GM10266 (cell line): Measurements from ENCODE around the gene SYT5.

Source experiments
- DNase-seq: peaks from one replicate; pipeline ENCODE4 v3.0.0; 2012; ENCODE audit errors: extremely low spot score
- TF ChIP-seq, protein P1 (sequence below): IDR thresholded peaks from 2 replicates; pipeline ENCODE4 v1.5.1; 2012; ENCODE audit warnings: mild to moderate bottlenecking, low read depth; ENCODE audit not compliant: control insufficient read depth, insufficient read depth; ENCODE audit errors: missing control alignments

The SYT5 gene

DNA sequence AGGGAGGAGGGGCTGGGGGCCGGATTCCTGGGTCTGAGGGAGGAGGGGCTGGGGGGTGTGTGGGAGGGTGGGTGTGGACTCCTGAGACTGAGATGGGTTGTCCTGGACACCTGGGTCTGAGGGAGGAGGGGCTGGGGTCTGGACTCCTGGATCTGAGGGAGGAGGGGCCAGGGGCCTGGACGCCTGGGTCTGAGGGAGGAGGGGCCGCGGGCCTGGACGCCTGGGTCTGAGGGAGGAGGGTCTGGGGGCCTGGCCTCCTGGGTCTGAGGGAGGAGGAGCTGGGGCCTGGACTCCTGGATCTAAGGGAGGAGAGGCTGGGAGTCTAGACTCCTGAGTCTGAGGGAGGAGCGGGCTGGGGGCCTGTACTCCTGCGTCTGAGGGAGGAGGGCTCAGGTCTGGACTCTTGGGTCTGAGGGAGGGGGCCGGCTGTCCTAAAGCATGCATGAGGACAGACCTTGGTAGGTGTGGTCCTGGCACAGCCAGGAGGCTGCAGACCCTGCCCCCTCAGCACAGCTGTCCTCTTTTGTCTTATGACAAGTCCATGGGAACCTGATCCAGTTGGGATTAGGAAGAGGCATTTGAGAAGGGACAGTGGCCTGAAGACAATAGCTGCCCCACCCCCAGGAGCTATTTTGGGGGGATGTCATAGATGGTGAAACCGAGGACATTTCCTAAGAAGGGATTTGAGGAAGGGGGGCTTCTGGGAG is 32.4 kb downstream of the SYT5 start:
- no peak for DNase-seq
- TF ChIP-seq, protein P1, sequence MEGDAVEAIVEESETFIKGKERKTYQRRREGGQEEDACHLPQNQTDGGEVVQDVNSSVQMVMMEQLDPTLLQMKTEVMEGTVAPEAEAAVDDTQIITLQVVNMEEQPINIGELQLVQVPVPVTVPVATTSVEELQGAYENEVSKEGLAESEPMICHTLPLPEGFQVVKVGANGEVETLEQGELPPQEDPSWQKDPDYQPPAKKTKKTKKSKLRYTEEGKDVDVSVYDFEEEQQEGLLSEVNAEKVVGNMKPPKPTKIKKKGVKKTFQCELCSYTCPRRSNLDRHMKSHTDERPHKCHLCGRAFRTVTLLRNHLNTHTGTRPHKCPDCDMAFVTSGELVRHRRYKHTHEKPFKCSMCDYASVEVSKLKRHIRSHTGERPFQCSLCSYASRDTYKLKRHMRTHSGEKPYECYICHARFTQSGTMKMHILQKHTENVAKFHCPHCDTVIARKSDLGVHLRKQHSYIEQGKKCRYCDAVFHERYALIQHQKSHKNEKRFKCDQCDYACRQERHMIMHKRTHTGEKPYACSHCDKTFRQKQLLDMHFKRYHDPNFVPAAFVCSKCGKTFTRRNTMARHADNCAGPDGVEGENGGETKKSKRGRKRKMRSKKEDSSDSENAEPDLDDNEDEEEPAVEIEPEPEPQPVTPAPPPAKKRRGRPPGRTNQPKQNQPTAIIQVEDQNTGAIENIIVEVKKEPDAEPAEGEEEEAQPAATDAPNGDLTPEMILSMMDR, result no peak

GRCh38 chr19:55146705-55147273 is 33.3 kb downstream of the SYT5 start:
- DNase-seq, result no peak
- TF ChIP-seq, protein P1, result no peak

DNA sequence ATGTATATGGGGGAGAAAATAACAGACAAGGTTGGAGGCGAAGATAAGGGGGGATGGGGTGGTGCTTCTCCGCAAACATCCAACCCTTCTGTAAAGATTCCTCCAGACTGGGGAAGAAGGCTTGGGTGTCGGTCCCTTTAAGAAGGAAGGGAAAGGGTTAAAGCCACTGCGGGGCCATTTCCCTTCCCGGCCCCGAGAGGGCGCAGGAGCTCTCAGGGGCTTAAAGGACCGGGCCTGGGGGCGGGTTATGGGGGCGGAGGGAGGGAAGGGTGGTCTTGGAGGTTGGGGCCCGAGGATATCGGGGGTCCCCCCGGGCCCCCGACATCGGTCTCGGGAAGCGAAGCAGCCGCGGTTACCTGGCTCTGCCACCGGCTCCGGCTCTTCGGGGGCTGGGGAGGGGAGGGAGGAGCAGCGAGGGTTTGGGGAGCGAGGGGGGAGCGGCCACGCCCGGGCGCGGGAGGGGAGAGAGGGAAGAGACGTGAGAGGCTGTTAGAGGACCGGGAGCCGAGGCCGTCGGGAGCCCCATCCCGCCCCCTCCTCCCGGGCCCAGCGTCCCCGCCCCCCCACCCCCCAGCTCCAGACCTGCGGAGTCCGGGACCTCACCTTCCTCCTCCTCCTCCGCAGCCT is 33.9 kb downstream of the SYT5 start:
- DNase-seq, result no peak
- TF ChIP-seq, protein P1, result peak; percentile 55

DNA sequence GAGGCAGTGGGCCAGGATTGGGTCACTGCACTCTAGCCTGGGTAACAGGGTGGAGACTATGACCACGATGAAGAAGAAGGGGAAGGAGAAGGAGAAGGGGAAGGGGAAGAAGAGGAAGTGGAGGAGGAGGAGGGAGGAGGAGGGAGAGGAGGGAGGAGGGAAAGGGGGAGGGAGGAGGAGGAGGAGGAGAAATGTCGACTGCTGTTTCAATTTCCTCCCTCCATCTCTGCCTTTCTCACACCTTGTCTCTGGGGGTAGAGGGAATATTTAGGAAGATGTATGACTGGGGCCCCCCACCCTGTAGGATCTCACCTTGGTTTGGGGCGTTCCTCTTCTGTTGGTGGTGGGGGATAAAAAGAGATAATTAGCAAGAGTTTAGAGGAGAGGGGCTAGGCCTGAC is 34.9 kb downstream of the SYT5 start:
- no peak for DNase-seq
- TF ChIP-seq, protein P1, result no peak

GRCh38 chr19:55141696-55142095 is 38.4 kb downstream of the SYT5 start:
- TF ChIP-seq, protein P1, result no peak
- no peak for DNase-seq

- TF ChIP-seq, protein P1, result no peak
- DNase-seq, result no peak
These were observed 42.2 kb downstream of the SYT5 start for GRCh38 chr19:55137915-55138314.
